Coronary artery (tissue), 2 donors: Measurements from ENCODE around the gene S1PR1.
"Not testable (repeated sequence)": the region's sequence is repeated elsewhere in the genome, so short reads cannot be mapped to it uniquely, and the experiment has no call there.

Source experiments
- DNase-seq: peaks from one replicate; pipeline ENCODE4 v3.0.0-alpha.2; 2017; ENCODE audit warnings: low spot score
- H3K27ac ChIP-seq, 2 donors: fragments of 200-600 bp; sonication (generic); one replicate each; pipeline ENCODE4 v1.5.1; 2016 to 2019
- H3K4me3 ChIP-seq: fragments of 200-600 bp; sonication (generic); 2 replicates; pipeline ENCODE4 v1.5.1; 2016; ENCODE audit warnings: mild to moderate bottlenecking, moderate library complexity
- CTCF ChIP-seq: fragments of 200-600 bp; sonication (generic); IDR thresholded peaks from one replicate; pipeline ENCODE4 v1.5.1; 2019; ENCODE audit warnings: antibody characterized with exemption

The S1PR1 gene

GRCh38 chr1:101194746-101195145, 42.1 kb upstream of the S1PR1 start:
- no peak for TF ChIP-seq CTCF
- Histone ChIP-seq H3K4me3 (no peak overlapping the region), H3K27ac (no peak overlapping the region)
- DNase-seq, result no peak

- DNase-seq, result no peak
- Histone ChIP-seq H3K4me3 (no peak overlapping the region), H3K27ac (no peak overlapping the region)
- no peak for TF ChIP-seq CTCF
Observed at GRCh38 chr1:101196668-101197067, 40.2 kb upstream of the S1PR1 start.

GRCh38 chr1:101198842-101199636, 37.8 kb upstream of the S1PR1 start:
- TF ChIP-seq CTCF, result no peak

GRCh38 chr1:101199637-101199982, 37.2 kb upstream of the S1PR1 start:
- Histone ChIP-seq H3K27ac (no peak overlapping the region), H3K4me3 (no peak overlapping the region)
- DNase-seq, result no peak
- TF ChIP-seq CTCF, result no peak

More at GRCh38 chr1:101198842-101199636, 37.8 kb upstream of the S1PR1 start:
- H3K27ac ChIP-seq, result no peak overlapping the region
- no peak for DNase-seq
- no peak overlapping the region for H3K4me3 ChIP-seq

- DNase-seq, result no peak
Observed at GRCh38 chr1:101200513-101200912, 36.3 kb upstream of the S1PR1 start.

GRCh38 chr1:101203820-101204540, 32.8 kb upstream of the S1PR1 start:
- Histone ChIP-seq H3K4me3 (no peak overlapping the region), H3K27ac (no peak overlapping the region)
- no peak for TF ChIP-seq CTCF
- no peak for DNase-seq

More at GRCh38 chr1:101200513-101200912, 36.3 kb upstream of the S1PR1 start:
- H3K4me3 ChIP-seq, result no peak overlapping the region
- TF ChIP-seq CTCF, result no peak
- H3K27ac ChIP-seq, result no peak overlapping the region

GRCh38 chr1:101205457-101205856, 31.4 kb upstream of the S1PR1 start:
- Histone ChIP-seq H3K4me3 (no peak overlapping the region), H3K27ac (no peak overlapping the region)
- TF ChIP-seq CTCF, result no peak
- DNase-seq, result no peak

GRCh38 chr1:101206139-101206538, 30.7 kb upstream of the S1PR1 start:
- H3K4me3 ChIP-seq, H3K27ac ChIP-seq, DNase-seq: not testable (repeated sequence)

- H3K27ac ChIP-seq, H3K4me3 ChIP-seq, DNase-seq: not testable (repeated sequence)
Observed at GRCh38 chr1:101207271-101207670, 29.5 kb upstream of the S1PR1 start.
